Caco-2 (cell line): ENCODE measurements around the gene SUMO3. TPM values are rescaled to one million over a fixed set of nuclear protein-coding genes. Genes with fewer than 3 reads are reported as not detected.

Experiments
- BruUV-seq: library from RNA; stranded (reverse); fragments of 400-500 nt; replicated peaks from 2 replicates; lab custom pipeline; 2021; lab: Mats Ljungman, UMichigan
- CTCF ChIA-PET: fragments of 300-600 bp; sonication (Branson Sonifier 250); formaldehyde crosslinking; loops from one replicate; lab custom pipeline; 2022; ENCODE audit warnings: antibody characterized with exemption; lab: Charles Lee
- POLR2A ChIA-PET: fragments of 300-600 bp; sonication (Branson Sonifier 250); formaldehyde crosslinking; loops from one replicate; lab custom pipeline; 2022; ENCODE audit warnings: antibody characterized with exemption; lab: Charles Lee
- DNase-seq, 2 experiments: peaks; one replicate each; pipeline versions ENCODE4 v3.0.0 to v3.0.0-alpha.2; 2020 to 2022
- H3K27me3 ChIP-seq: replicated peaks from 2 replicates; pipeline ENCODE4 v1.6.0; 2011; ENCODE audit warnings: low read length; ENCODE audit not compliant: control insufficient read depth, insufficient read depth
- H3K36me3 ChIP-seq: 2 replicates; pipeline ENCODE4 v1.5.1; 2011; ENCODE audit warnings: low read length; ENCODE audit not compliant: control insufficient read depth, insufficient read depth
- H3K4me1 ChIP-seq: fragments of 250-450 bp; sonication (Bioruptor Pico); 2 replicates; pipeline ENCODE4 v1.5.1; 2020; ENCODE audit warnings: mild to moderate bottlenecking
- H3K4me3 ChIP-seq: 2 replicates; pipeline ENCODE4 v1.5.1; 2011; ENCODE audit warnings: low read depth, mild to moderate bottlenecking, control low read depth, low read length
- H3K9me3 ChIP-seq: fragments of 250-450 bp; sonication (Bioruptor Pico); 2 replicates; pipeline ENCODE4 v1.5.1; 2020; ENCODE audit warnings: mild to moderate bottlenecking, moderate library complexity
- H3K27ac Mint-ChIP-seq: one replicate; pipeline ENCODE4 v1.8.0; 2022; ENCODE audit warnings: mixed read lengths; ENCODE audit not compliant: unreplicated experiment
- H3K27me3 Mint-ChIP-seq: one replicate; pipeline ENCODE4 v1.8.0; 2022; ENCODE audit warnings: mixed read lengths; ENCODE audit not compliant: insufficient read depth, unreplicated experiment
- H3K36me3 Mint-ChIP-seq: one replicate; pipeline ENCODE4 v1.8.0; 2022; ENCODE audit warnings: mild to moderate bottlenecking, mixed read lengths; ENCODE audit not compliant: insufficient read depth, unreplicated experiment
- H3K4me1 Mint-ChIP-seq: one replicate; pipeline ENCODE4 v1.8.0; 2022; ENCODE audit warnings: low read depth, mixed read lengths; ENCODE audit not compliant: unreplicated experiment
- H3K4me3 Mint-ChIP-seq: one replicate; pipeline ENCODE4 v1.8.0; 2022; ENCODE audit warnings: mild to moderate bottlenecking, moderate library complexity, mixed read lengths; ENCODE audit not compliant: unreplicated experiment
- H3K9me3 Mint-ChIP-seq: one replicate; pipeline ENCODE4 v1.8.0; 2022; ENCODE audit warnings: mixed read lengths; ENCODE audit not compliant: unreplicated experiment
- intact Hi-C: fragments of 100-400 bp; cut with micrococcal nuclease; formaldehyde crosslinking; loops from one replicate; pipeline ENCODE4 v1.10.0; 2022; ENCODE audit not compliant: unreplicated experiment
- total RNA-seq: library from RNA; stranded (reverse); gene quantifications from 2 replicates; pipeline ENCODE4 v1.2.3, GENCODE V29; 2022
- TF ChIP-seq, protein P1 (sequence below), 2 experiments: fragments of 200-600 bp in 1 of 2; IDR thresholded peaks; 1 replicate in 1 of 2; 2 replicates in 1 of 2; pipeline versions ENCODE4 v1.5.1 to v1.8.0; 2011 to 2022; ENCODE audit warnings: antibody characterized with exemption in 1 of 2, control low read depth in 1 of 2, inconsistent platforms in 1 of 2, low read depth in 1 of 2, low read length in 1 of 2, mild to moderate bottlenecking in 1 of 2, moderate library complexity in 1 of 2; ENCODE audit not compliant: insufficient read depth in 1 of 2, severe bottlenecking in 1 of 2, unreplicated experiment in 1 of 2

Gene SUMO3
- total RNA-seq, 1 experiment from 2014 or later, result 118 TPM

DNA sequence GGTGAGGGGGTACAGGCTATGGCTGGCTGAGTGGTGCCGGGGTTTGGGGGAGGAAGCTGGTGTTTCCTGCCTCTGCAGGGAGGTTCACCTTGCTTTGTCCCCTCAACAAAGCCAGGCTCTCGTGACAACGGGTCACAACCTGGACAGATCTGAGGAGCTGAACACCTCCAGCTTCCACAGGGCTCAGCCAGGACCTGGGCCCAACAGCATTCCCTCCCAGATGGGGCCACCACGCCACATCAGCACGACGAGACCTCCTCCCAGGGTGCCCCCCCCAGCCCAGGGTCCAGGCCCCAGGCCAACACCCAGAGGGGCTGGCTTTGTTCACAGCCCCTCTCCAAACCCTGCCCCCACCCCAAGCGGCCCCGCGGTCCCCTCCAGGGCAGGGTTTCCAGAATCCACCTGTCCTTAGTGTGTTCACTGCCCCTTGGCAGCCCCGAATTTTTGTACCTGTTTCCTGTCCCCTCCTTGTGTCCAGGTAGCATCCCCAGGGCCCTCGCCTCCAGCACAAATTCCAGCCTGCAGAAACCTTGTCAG, 51.0 kb downstream of the SUMO3 start:
- intact Hi-C loops, result no loop called here
- H3K27me3 Mint-ChIP-seq, result no peaks in the 10 kb centered on the region
- H3K36me3 Mint-ChIP-seq, result peaks cover 56% of the 10 kb centered on the region
- no peaks in the 10 kb centered on the region for H3K9me3 Mint-ChIP-seq
- H3K4me3 Mint-ChIP-seq, result no peak overlapping the region
- Histone ChIP-seq H3K9me3 (no peaks in the 10 kb centered on the region), H3K4me1 (peaks cover 7% of the 10 kb centered on the region), H3K36me3 (no peaks in the 10 kb centered on the region; the same call in 1 of the 2 replicates), H3K4me3 (no peak overlapping the region), H3K27me3 (no peaks in the 10 kb centered on the region)
- H3K27ac Mint-ChIP-seq, result peak overlapping the region; percentile 35
- TF ChIP-seq, protein P1, sequence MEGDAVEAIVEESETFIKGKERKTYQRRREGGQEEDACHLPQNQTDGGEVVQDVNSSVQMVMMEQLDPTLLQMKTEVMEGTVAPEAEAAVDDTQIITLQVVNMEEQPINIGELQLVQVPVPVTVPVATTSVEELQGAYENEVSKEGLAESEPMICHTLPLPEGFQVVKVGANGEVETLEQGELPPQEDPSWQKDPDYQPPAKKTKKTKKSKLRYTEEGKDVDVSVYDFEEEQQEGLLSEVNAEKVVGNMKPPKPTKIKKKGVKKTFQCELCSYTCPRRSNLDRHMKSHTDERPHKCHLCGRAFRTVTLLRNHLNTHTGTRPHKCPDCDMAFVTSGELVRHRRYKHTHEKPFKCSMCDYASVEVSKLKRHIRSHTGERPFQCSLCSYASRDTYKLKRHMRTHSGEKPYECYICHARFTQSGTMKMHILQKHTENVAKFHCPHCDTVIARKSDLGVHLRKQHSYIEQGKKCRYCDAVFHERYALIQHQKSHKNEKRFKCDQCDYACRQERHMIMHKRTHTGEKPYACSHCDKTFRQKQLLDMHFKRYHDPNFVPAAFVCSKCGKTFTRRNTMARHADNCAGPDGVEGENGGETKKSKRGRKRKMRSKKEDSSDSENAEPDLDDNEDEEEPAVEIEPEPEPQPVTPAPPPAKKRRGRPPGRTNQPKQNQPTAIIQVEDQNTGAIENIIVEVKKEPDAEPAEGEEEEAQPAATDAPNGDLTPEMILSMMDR (IDR thresholded peaks at IDR 0.05; ENCODE audit: insufficient read depth in 1 of 2, low read depth in 1 of 2, low read length in 1 of 2, severe bottlenecking in 1 of 2, unreplicated experiment in 1 of 2), result no peak
- ChIA-PET POLR2A (no interaction called here), CTCF (no interaction called here)
- BruUV-seq, result no TSS peak
- DNase-seq, result no peak
- peaks cover 14% of the 10 kb centered on the region for H3K4me1 Mint-ChIP-seq

DNA sequence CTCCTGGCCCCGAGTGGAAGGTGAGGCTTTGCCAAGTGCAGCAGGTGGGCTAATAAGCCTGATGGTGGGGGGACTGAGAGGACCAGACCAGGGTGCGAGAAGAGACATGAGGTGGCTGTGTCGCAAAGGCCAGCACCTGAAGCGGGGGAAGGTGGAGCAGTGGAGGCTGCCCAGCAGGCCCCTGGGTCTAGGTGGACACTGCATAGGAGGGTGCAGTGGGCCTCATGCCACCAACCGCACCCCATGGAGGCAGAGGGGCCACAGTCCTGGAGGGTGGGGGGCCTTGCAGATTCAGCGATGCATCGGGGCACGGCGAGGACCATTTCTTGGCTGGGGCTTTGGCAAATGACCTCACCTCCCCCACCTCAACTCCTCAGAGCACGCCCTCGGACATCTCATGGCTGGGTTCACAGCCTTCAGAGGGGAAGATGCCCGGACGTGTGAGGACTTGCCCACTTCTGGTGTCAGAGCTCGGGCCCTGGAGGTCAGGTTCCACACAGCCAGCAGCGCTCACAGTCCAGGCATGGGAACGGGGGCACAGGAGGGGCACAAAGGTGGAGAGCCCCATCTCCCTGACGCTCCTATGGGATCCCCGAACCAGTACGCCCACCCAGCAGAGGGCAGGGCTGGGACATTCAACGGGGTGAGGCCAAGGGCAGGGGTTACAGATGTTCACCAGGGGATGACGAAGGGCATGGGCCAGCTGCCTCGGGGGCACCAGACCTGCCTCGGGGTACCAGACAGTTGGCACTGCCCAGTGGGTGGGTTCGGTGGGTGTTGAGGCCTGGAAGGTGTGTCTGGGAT, 51.6 kb downstream of the SUMO3 start:
- ChIA-PET CTCF (no interaction called here), POLR2A (no interaction called here)
- Histone ChIP-seq H3K4me3 (no peak overlapping the region), H3K27me3 (no peaks in the 10 kb centered on the region), H3K9me3 (no peaks in the 10 kb centered on the region), H3K4me1 (peaks cover 7% of the 10 kb centered on the region), H3K36me3 (no peaks in the 10 kb centered on the region)
- peaks cover 56% of the 10 kb centered on the region for H3K36me3 Mint-ChIP-seq
- H3K9me3 Mint-ChIP-seq, result no peaks in the 10 kb centered on the region
- H3K4me3 Mint-ChIP-seq, result no peak overlapping the region
- intact Hi-C loops, result no loop called here
- H3K4me1 Mint-ChIP-seq, result peaks cover 19% of the 10 kb centered on the region
- TF ChIP-seq, protein P1 (IDR thresholded peaks at IDR 0.05; ENCODE audit: insufficient read depth in 1 of 2, low read depth in 1 of 2, low read length in 1 of 2, severe bottlenecking in 1 of 2, unreplicated experiment in 1 of 2), result no peak
- no TSS peak for BruUV-seq
- H3K27me3 Mint-ChIP-seq, result no peaks in the 10 kb centered on the region
- H3K27ac Mint-ChIP-seq, result peak overlapping the region; percentile 59
- no peak for DNase-seq

DNA sequence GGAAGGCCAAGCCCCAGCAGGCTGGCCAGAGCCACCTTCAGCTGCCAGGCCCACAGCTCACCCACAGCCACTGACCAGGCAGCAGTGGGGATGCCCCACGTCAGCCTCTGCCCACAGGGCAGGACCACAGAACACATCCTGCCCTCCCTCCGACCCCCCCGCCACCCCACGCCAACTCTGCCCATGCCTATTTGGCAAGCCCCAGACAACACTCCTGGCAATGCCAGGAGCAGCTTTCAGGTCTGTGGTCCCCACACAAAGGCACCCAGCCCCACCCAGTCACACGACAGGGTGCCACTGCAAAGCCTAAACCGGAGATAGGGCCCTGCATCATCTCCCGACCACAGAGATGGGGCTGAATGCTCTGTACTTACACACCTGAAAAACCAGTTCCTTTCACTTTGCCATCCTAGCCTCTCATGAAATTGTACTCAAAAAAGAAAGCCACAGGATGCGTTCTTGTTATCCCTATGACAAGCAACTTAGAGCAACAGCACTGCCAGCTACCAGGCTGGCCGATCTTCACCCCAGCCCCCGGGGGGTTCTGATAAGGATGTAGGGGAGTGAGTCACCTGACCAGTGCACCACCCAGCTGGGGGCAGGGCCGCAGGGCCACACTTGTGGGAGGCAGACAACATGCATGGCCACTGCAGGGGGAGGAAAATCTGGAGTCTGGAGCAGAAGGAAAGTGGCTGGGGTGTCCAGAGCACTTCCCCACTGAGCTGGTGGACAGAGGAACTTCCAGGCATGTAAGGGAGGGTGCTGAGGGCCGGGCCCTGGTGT, 52.4 kb downstream of the SUMO3 start:
- Histone ChIP-seq H3K9me3 (no peaks in the 10 kb centered on the region), H3K27me3 (no peaks in the 10 kb centered on the region), H3K4me1 (peaks cover 7% of the 10 kb centered on the region), H3K4me3 (no peak overlapping the region), H3K36me3 (no peaks in the 10 kb centered on the region)
- CTCF ChIA-PET, result no interaction called here
- DNase-seq, result no peak
- Mint-ChIP-seq H3K9me3 (no peaks in the 10 kb centered on the region), H3K4me3 (no peak overlapping the region), H3K4me1 (peaks cover 20% of the 10 kb centered on the region), H3K27me3 (no peaks in the 10 kb centered on the region), H3K36me3 (peaks cover 54% of the 10 kb centered on the region), H3K27ac (peak overlapping the region; percentile 59)
- TF ChIP-seq, protein P1 (IDR thresholded peaks at IDR 0.05; ENCODE audit: insufficient read depth in 1 of 2, low read depth in 1 of 2, low read length in 1 of 2, severe bottlenecking in 1 of 2, unreplicated experiment in 1 of 2), result no peak
- intact Hi-C loops, result no loop called here
- POLR2A ChIA-PET, result no interaction called here
- no TSS peak for BruUV-seq
